Measurements from ENCODE around the gene CMSS1. TPM values are rescaled to one million over a fixed set of nuclear protein-coding genes. Genes with fewer than 3 reads are reported as not detected.

The CMSS1 gene
- total RNA-seq, 4 donors from 2014 or later, result 1.8 to 41.2 (median 17.0) TPM

- Histone ChIP-seq H3K27ac (no peak overlapping the region), H3K9me3 (no peaks in the 10 kb centered on the region), H3K36me3 (no peaks in the 10 kb centered on the region), H3K4me1 (no peaks in the 10 kb centered on the region), H3K4me3 (no peak overlapping the region), H3K27me3 (no peaks in the 10 kb centered on the region)
- intact Hi-C loops (cut with DNase I; ENCODE audit: low total_unique reads), result no loop called here
- no peak for DNase-seq
- TF ChIP-seq POLR2A (IDR thresholded peaks at IDR 0.05), result no peak
- TF ChIP-seq, protein P1, sequence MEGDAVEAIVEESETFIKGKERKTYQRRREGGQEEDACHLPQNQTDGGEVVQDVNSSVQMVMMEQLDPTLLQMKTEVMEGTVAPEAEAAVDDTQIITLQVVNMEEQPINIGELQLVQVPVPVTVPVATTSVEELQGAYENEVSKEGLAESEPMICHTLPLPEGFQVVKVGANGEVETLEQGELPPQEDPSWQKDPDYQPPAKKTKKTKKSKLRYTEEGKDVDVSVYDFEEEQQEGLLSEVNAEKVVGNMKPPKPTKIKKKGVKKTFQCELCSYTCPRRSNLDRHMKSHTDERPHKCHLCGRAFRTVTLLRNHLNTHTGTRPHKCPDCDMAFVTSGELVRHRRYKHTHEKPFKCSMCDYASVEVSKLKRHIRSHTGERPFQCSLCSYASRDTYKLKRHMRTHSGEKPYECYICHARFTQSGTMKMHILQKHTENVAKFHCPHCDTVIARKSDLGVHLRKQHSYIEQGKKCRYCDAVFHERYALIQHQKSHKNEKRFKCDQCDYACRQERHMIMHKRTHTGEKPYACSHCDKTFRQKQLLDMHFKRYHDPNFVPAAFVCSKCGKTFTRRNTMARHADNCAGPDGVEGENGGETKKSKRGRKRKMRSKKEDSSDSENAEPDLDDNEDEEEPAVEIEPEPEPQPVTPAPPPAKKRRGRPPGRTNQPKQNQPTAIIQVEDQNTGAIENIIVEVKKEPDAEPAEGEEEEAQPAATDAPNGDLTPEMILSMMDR (IDR thresholded peaks at IDR 0.05), result no peak
Observed at GRCh38 chr3:99851955-99852354, 34.3 kb downstream of the CMSS1 start.

DNA sequence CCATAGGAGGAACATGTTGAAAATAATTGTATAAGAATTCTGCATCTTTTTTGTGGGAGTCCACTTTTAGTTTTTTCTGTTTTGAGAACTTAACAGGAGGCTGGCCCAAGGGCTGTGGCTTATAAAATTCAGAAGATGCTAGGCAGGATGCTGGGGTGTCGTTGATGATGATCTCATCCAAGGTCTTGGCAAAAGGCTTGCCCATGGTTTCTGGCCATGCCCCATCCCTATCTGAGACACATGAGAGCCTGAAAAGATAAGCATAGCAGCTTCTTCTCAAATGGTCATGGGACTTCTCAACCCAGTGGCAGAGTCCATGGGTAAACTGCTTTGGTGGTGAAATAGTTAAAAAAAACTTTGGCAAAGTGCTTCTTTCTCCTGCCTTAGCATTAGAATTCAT, 35.2 kb downstream of the CMSS1 start:
- intact Hi-C loops (cut with DNase I; ENCODE audit: low total_unique reads), result no loop called here
- Histone ChIP-seq H3K4me3 (no peak overlapping the region), H3K27me3 (no peaks in the 10 kb centered on the region), H3K9me3 (no peaks in the 10 kb centered on the region), H3K27ac (no peak overlapping the region), H3K36me3 (no peaks in the 10 kb centered on the region), H3K4me1 (no peaks in the 10 kb centered on the region)
- no peak for DNase-seq
- TF ChIP-seq, protein P1 (IDR thresholded peaks at IDR 0.05), result no peak
- TF ChIP-seq POLR2A (IDR thresholded peaks at IDR 0.05), result no peak

GRCh38 chr3:99854756-99855298, 37.2 kb downstream of the CMSS1 start:
- intact Hi-C loops (cut with DNase I; ENCODE audit: low total_unique reads), result no loop called here
- Histone ChIP-seq H3K27ac (no peak overlapping the region), H3K9me3 (no peaks in the 10 kb centered on the region), H3K27me3 (no peaks in the 10 kb centered on the region), H3K4me3 (no peak overlapping the region), H3K36me3 (no peaks in the 10 kb centered on the region), H3K4me1 (peaks cover 0 to 8% of the 10 kb centered on the region in 2 donors)
- DNase-seq, result no peak
- TF ChIP-seq, protein P1 (IDR thresholded peaks at IDR 0.05), result no peak
- no peak for TF ChIP-seq POLR2A (IDR thresholded peaks at IDR 0.05)

DNA sequence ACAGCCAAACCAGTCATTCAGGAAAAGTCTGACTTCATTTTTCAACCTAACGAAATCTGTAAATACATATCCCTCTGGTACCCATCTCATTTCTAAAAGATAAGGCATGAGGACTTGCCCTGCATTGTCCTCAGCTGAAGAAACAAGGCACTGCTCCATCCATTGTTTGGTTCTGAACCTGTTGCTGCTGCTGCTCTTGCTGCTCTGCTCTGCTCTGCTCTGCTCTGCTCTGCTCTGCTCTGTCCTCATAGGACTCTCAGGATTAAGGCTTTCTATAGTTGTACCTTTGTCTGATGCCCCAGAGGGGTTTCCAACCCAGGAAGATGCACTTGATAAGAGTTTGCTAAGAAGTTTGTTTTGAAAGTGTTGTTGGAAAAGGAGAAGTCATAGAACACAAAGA, 38.2 kb downstream of the CMSS1 start:
- DNase-seq, result no peak
- intact Hi-C loops (cut with DNase I; ENCODE audit: low total_unique reads), result no loop called here
- no peak overlapping the region for H3K27ac ChIP-seq
- no peak overlapping the region for H3K4me3 ChIP-seq
- H3K9me3 ChIP-seq, result no peaks in the 10 kb centered on the region
- no peaks in the 10 kb centered on the region for H3K27me3 ChIP-seq
- TF ChIP-seq, protein P1 (IDR thresholded peaks at IDR 0.05), result no peak
- TF ChIP-seq POLR2A (IDR thresholded peaks at IDR 0.05), result no peak
- peaks cover 0 to 8% of the 10 kb centered on the region in 2 donors for H3K4me1 ChIP-seq
- no peaks in the 10 kb centered on the region for H3K36me3 ChIP-seq

- DNase-seq, result no peak
- intact Hi-C loops (cut with DNase I; ENCODE audit: low total_unique reads), result no loop called here
- TF ChIP-seq, protein P1 (IDR thresholded peaks at IDR 0.05), result no peak
- no peak for TF ChIP-seq POLR2A (IDR thresholded peaks at IDR 0.05)
- H3K27ac ChIP-seq, result no peak overlapping the region
- no peak overlapping the region for H3K4me3 ChIP-seq
- H3K27me3 ChIP-seq, result no peaks in the 10 kb centered on the region
- no peaks in the 10 kb centered on the region for H3K36me3 ChIP-seq
- H3K9me3 ChIP-seq, result no peaks in the 10 kb centered on the region
- peaks cover 0 to 8% of the 10 kb centered on the region in 2 donors for H3K4me1 ChIP-seq
Observed at GRCh38 chr3:99856437-99857220, 39.0 kb downstream of the CMSS1 start.

Measured in uterus (tissue), 4 donors.